ENCODE data around the gene SYT4. TPM values are rescaled to one million over a fixed set of nuclear protein-coding genes. Genes with fewer than 3 reads are reported as not detected.

SYT4 gene
- total RNA-seq, 1 experiment from 2014 or later: not detected

DNA sequence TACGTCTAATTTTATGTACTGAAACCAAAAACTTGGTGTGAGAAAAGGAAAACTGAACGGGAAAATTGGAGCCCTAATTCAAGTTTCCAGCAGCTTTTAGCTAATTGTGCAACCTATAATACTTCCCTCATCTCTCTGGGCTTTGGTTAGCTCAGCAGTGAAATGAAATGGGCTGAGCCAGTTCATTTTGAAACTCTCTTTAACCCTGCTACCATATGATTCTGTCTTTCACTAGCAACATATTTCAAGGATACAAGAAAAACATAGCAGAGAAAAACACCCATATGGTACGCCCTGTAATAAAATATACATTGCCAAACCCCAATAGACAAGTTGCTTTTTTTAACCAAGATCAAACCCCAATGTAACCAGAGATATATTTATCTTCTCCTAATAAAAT lies 799 bp downstream of the SYT4 start:
- H3K27ac ChIP-seq (ENCODE audit: low read length): no peak overlapping the region
- no peaks in the 10 kb centered on the region for H3K36me3 ChIP-seq (ENCODE audit: low read depth, low read length)
- no TSS peak for BruUV-seq (replicated peaks)
- H2AFZ ChIP-seq (ENCODE audit: low read length): no peak overlapping the region
- H3K9ac ChIP-seq (ENCODE audit: low read length): no peak overlapping the region
- H3K9me3 ChIP-seq (ENCODE audit: low read length): no peaks in the 10 kb centered on the region
- ATAC-seq (no peak), DNase-seq (no peak)
- H3K4me3 ChIP-seq (ENCODE audit: low read length): no peak overlapping the region
- intact Hi-C loops (cut with micrococcal nuclease): loop anchor here (10.0 kb wide), 1 partner anchor 982 kb away; no protein-coding TSS in a partner anchor
- H3K27me3 ChIP-seq (ENCODE audit: low read length): no peaks in the 10 kb centered on the region
- ChIA-PET POLR2A (ENCODE audit: unreplicated experiment) (no interaction called here), CTCF (no interaction called here)
- no peaks in the 10 kb centered on the region for H3K4me1 ChIP-seq (ENCODE audit: insufficient read depth, low read length)
- H3K79me2 ChIP-seq (ENCODE audit: low read length): no peaks in the 10 kb centered on the region
- no peak for TF ChIP-seq EZH2phosphoT487 (IDR thresholded peaks at IDR 0.05; ENCODE audit: borderline replicate concordance, low read length)
- TF ChIP-seq, protein P1, sequence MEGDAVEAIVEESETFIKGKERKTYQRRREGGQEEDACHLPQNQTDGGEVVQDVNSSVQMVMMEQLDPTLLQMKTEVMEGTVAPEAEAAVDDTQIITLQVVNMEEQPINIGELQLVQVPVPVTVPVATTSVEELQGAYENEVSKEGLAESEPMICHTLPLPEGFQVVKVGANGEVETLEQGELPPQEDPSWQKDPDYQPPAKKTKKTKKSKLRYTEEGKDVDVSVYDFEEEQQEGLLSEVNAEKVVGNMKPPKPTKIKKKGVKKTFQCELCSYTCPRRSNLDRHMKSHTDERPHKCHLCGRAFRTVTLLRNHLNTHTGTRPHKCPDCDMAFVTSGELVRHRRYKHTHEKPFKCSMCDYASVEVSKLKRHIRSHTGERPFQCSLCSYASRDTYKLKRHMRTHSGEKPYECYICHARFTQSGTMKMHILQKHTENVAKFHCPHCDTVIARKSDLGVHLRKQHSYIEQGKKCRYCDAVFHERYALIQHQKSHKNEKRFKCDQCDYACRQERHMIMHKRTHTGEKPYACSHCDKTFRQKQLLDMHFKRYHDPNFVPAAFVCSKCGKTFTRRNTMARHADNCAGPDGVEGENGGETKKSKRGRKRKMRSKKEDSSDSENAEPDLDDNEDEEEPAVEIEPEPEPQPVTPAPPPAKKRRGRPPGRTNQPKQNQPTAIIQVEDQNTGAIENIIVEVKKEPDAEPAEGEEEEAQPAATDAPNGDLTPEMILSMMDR (conservative IDR thresholded peaks at IDR 0.05; ENCODE audit: low read depth, low read length): no peak
- no peak for TF ChIP-seq EZH2 (IDR thresholded peaks at IDR 0.05; ENCODE audit: low read length, unreplicated experiment)
- no peaks in the 10 kb centered on the region for H3K9me2 ChIP-seq (replicated peaks; ENCODE audit: low read length)
- H3K4me2 ChIP-seq (ENCODE audit: low read length): no peak overlapping the region
- no peaks in the 10 kb centered on the region for H3F3A ChIP-seq (ENCODE audit: low read length, unreplicated experiment)
- no peaks in the 10 kb centered on the region for H4K20me1 ChIP-seq (ENCODE audit: low read length)

DNA sequence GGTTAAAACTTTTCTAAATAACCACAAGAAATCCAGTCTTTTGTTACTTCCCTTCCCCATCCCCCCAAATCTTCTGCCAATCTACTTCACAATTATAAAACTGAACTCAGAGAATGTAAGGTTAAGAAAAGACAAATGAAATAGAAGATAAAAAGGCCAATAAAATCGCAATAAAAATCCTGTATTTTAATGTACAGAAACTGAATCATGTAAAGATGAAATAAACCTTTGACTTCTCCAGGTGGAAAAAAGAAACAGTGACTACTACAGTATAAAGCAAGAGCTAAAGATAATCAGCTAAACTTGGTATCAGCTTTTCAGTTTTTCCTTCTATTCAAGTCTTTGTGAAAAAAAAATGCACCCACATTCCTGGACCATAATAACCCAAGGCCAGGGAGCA lies 1.7 kb downstream of the SYT4 start:
- BruUV-seq (replicated peaks): no TSS peak
- no peaks in the 10 kb centered on the region for H3K9me3 ChIP-seq (ENCODE audit: low read length)
- ChIA-PET POLR2A (ENCODE audit: unreplicated experiment) (no interaction called here), CTCF (no interaction called here)
- H4K20me1 ChIP-seq (ENCODE audit: low read length): no peaks in the 10 kb centered on the region
- H3K4me1 ChIP-seq (ENCODE audit: insufficient read depth, low read length): no peaks in the 10 kb centered on the region
- H3K27ac ChIP-seq (ENCODE audit: low read length): no peak overlapping the region
- H3K27me3 ChIP-seq (ENCODE audit: low read length): no peaks in the 10 kb centered on the region
- ATAC-seq (no peak), DNase-seq (no peak)
- no peak overlapping the region for H3K4me3 ChIP-seq (ENCODE audit: low read length)
- H3K36me3 ChIP-seq (ENCODE audit: low read depth, low read length): no peaks in the 10 kb centered on the region
- H3K79me2 ChIP-seq (ENCODE audit: low read length): no peaks in the 10 kb centered on the region
- TF ChIP-seq EZH2phosphoT487 (IDR thresholded peaks at IDR 0.05; ENCODE audit: borderline replicate concordance, low read length) (no peak), EZH2 (IDR thresholded peaks at IDR 0.05; ENCODE audit: low read length, unreplicated experiment) (no peak)
- TF ChIP-seq, protein P1 (conservative IDR thresholded peaks at IDR 0.05; ENCODE audit: low read depth, low read length): no peak
- intact Hi-C loops (cut with micrococcal nuclease): loop anchor here (10.0 kb wide), 1 partner anchor 981 kb away; no protein-coding TSS in a partner anchor
- H2AFZ ChIP-seq (ENCODE audit: low read length): no peak overlapping the region
- no peak overlapping the region for H3K9ac ChIP-seq (ENCODE audit: low read length)
- no peak overlapping the region for H3K4me2 ChIP-seq (ENCODE audit: low read length)
- H3K9me2 ChIP-seq (replicated peaks; ENCODE audit: low read length): no peaks in the 10 kb centered on the region
- no peaks in the 10 kb centered on the region for H3F3A ChIP-seq (ENCODE audit: low read length, unreplicated experiment)

DNA sequence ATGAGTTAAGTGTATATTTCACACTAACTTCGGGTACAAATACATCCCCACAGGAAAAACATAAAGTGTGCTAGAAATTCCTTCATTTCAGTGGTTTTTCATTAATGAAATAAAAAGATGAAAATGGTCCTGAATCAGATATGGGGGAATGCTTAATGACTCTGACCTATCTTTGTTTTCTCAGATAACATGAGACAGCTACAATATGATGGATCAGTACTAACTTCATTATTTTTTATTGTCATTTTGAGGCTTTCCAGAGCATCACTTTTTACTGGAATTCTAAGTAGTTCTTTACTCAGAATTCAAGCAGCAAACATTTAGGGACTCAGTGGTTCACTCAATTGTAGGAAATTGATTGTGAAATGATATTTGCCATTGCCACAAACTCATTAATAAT lies 2.8 kb downstream of the SYT4 start:
- intact Hi-C loops (cut with micrococcal nuclease): loop anchor here (5.0 to 10.0 kb wide), 4 partner anchors 288 to 1222 kb away; no protein-coding TSS in a partner anchor
- CTCF ChIA-PET: no interaction called here
- H3K27me3 ChIP-seq (ENCODE audit: low read length): no peaks in the 10 kb centered on the region
- H3K9me3 ChIP-seq (ENCODE audit: low read length): no peaks in the 10 kb centered on the region
- H3K36me3 ChIP-seq (ENCODE audit: low read depth, low read length): no peaks in the 10 kb centered on the region
- no peaks in the 10 kb centered on the region for H4K20me1 ChIP-seq (ENCODE audit: low read length)
- no peaks in the 10 kb centered on the region for H3K9me2 ChIP-seq (replicated peaks; ENCODE audit: low read length)
- H3K27ac ChIP-seq (ENCODE audit: low read length): no peak overlapping the region
- no peak overlapping the region for H3K4me2 ChIP-seq (ENCODE audit: low read length)
- ATAC-seq: no peak
- no peaks in the 10 kb centered on the region for H3F3A ChIP-seq (ENCODE audit: low read length, unreplicated experiment)
- no peak overlapping the region for H2AFZ ChIP-seq (ENCODE audit: low read length)
- no peak for TF ChIP-seq EZH2 (IDR thresholded peaks at IDR 0.05; ENCODE audit: low read length, unreplicated experiment)
- TF ChIP-seq, protein P1 (conservative IDR thresholded peaks at IDR 0.05; ENCODE audit: low read depth, low read length): no peak
- TF ChIP-seq EZH2phosphoT487 (IDR thresholded peaks at IDR 0.05; ENCODE audit: borderline replicate concordance, low read length): no peak
- no peak overlapping the region for H3K9ac ChIP-seq (ENCODE audit: low read length)
- H3K4me3 ChIP-seq (ENCODE audit: low read length): no peak overlapping the region
- H3K4me1 ChIP-seq (ENCODE audit: insufficient read depth, low read length): no peaks in the 10 kb centered on the region
- no peaks in the 10 kb centered on the region for H3K79me2 ChIP-seq (ENCODE audit: low read length)
- POLR2A ChIA-PET (ENCODE audit: unreplicated experiment): no interaction called here
- DNase-seq: no peak
- no TSS peak for BruUV-seq (replicated peaks)
